PFSK-1 (cell line): Measurements from ENCODE around the gene CDC42EP2.

ENCODE experiments used
- FOXP2 ChIP-seq: optimal IDR thresholded peaks from 2 replicates; pipeline ENCODE3; 2011; ENCODE audit warnings: borderline replicate concordance, control low read depth, inconsistent platforms; ENCODE audit not compliant: insufficient read depth; ENCODE audit errors: extremely low read length, extremely low read depth
- POLR2AphosphoS5 ChIP-seq: IDR thresholded peaks from 2 replicates; pipeline ENCODE4 v1.6.1; 2012; ENCODE audit warnings: low read depth, mild to moderate bottlenecking, control low read depth, low read length, moderate library complexity
- SIN3A ChIP-seq: IDR thresholded peaks from 2 replicates; pipeline ENCODE4 v1.6.1; 2012; ENCODE audit warnings: mild to moderate bottlenecking, low read length, moderate library complexity, borderline replicate concordance; ENCODE audit not compliant: insufficient read depth
- TAF1 ChIP-seq: IDR thresholded peaks from 2 replicates; pipeline ENCODE4 v1.6.1; 2012; ENCODE audit warnings: low read length, control low read depth, borderline replicate concordance; ENCODE audit not compliant: insufficient read depth
- TF ChIP-seq, protein P1 (sequence below), 2 experiments: IDR thresholded peaks; 2 replicates each; pipeline versions ENCODE4 v1.6.1 to v1.8.0; 2011 to 2012; ENCODE audit warnings: low read depth in 2 of 2, low read length in 2 of 2, control low read depth in 1 of 2, inconsistent platforms in 1 of 2, mild to moderate bottlenecking in 1 of 2, moderate library complexity in 1 of 2; ENCODE audit not compliant: insufficient read depth in 1 of 2

CDC42EP2 gene

DNA sequence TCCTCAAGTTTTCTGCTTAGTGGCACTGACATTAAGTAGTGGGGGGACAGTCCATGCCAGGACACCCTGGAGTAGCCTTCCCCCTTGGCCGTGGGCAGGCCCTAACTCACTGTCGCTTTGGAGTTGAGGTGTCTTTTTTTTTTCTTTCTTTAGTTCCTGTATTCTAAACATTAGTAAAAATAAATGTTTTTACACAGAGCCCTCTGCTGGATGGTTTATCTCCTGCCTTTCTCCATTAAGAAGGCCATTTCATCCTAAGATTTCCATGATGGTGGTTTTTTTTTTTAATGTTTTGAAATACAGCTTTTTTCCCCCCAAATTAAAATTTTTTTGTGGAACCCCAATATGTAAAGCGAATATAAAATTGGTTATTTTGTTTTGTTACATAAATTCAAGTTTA lies 38.1 kb downstream of the CDC42EP2 start:
- TF ChIP-seq TAF1 = no peak
- TF ChIP-seq, protein P1, sequence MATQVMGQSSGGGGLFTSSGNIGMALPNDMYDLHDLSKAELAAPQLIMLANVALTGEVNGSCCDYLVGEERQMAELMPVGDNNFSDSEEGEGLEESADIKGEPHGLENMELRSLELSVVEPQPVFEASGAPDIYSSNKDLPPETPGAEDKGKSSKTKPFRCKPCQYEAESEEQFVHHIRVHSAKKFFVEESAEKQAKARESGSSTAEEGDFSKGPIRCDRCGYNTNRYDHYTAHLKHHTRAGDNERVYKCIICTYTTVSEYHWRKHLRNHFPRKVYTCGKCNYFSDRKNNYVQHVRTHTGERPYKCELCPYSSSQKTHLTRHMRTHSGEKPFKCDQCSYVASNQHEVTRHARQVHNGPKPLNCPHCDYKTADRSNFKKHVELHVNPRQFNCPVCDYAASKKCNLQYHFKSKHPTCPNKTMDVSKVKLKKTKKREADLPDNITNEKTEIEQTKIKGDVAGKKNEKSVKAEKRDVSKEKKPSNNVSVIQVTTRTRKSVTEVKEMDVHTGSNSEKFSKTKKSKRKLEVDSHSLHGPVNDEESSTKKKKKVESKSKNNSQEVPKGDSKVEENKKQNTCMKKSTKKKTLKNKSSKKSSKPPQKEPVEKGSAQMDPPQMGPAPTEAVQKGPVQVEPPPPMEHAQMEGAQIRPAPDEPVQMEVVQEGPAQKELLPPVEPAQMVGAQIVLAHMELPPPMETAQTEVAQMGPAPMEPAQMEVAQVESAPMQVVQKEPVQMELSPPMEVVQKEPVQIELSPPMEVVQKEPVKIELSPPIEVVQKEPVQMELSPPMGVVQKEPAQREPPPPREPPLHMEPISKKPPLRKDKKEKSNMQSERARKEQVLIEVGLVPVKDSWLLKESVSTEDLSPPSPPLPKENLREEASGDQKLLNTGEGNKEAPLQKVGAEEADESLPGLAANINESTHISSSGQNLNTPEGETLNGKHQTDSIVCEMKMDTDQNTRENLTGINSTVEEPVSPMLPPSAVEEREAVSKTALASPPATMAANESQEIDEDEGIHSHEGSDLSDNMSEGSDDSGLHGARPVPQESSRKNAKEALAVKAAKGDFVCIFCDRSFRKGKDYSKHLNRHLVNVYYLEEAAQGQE (IDR thresholded peaks at IDR 0.05; ENCODE audit: insufficient read depth in 1 of 2, low read depth in 2 of 2, low read length in 2 of 2) = no peak
- TF ChIP-seq POLR2AphosphoS5 = no peak
- no peak for TF ChIP-seq FOXP2

DNA sequence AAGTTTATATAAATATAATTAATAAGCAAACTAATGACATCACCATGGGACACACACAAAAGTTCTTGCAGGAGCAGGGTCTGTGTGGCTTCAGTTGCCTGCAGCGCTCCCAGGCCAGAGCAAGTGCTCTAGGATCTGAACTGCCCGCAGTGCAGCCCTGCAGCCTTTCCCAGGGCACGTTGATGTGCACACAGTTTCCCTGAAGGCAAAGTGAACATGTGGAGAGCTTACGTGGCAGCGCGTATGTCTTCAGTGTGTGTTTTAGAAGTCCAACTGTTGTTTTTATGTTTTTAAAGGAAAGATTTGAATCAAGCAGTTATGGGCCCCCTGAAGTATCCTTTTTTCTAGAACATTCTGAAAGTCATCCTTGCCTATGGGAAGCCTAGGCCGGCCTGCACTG lies 38.7 kb downstream of the CDC42EP2 start:
- TF ChIP-seq SIN3A = no peak
- no peak for TF ChIP-seq FOXP2
- no peak for TF ChIP-seq TAF1
- TF ChIP-seq, protein P1 (IDR thresholded peaks at IDR 0.05; ENCODE audit: insufficient read depth in 1 of 2, low read depth in 2 of 2, low read length in 2 of 2) = no peak
- no peak for TF ChIP-seq POLR2AphosphoS5

DNA sequence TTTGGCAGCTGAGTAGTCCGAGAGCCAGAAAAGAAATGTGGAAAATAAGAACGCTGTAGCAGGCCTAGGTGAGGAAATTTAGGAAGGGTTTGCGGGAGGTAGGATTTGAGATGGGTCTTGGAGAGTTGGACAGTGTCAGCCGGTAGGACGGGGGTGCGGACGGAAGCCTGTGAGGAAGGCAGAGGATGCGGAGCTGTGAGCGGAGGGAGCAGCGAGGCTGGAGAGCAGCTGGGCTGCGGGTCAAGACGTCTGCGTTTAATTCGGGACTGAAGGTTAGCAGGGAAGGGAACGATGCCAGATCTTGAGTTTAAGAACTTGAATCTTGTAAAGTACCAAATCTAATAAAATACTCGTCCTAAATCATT lies 39.2 kb downstream of the CDC42EP2 start:
- TF ChIP-seq POLR2AphosphoS5 = 0 out of 2 replicates have a peak, but pooled peaks have one; percentile 32
- TF ChIP-seq, protein P1 (IDR thresholded peaks at IDR 0.05; ENCODE audit: insufficient read depth in 1 of 2, low read depth in 2 of 2, low read length in 2 of 2) = no peak

DNA sequence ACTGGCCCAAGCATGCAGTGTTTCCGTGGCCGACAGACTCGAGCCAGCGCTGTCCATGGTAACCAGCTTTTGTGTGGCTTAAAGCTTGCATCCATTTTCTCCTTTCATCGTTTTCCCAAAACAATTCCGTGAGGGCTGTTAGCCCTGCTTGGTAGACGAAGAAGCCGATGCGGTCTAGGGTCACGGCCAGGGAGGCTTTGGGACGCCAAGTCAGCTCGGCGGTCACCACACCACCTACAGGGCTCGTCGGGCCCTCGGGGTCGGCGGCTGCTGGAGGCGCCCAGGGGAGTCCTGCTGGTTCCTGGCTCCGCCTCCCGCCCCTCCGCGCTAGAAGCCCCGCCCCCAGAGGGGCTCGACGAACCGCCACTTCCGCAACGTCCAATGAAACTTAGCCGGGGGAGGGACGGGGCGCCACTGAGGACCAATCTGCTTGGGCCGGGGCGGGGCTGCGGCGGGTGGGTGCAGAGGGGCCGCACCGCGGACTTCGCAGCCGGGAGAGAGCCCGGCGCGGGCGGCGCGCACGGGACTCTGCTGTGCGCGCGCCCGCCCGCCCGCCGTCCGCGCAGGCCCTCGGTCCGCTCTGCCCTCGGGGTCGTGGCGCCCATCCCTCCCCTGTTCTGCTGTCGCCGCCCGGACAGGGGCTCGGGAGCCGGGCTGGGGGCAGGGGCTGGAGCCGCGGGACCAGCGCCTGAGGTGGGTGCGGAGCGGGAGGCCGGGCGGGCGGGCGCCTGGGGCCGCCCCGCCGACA lies 39.8 kb downstream of the CDC42EP2 start, which contains the start of gene TIGD3:
TIGD3 (plus strand) TSS at position 487 of the 748 bp plus-strand sequence. CDS start 1,058 bp downstream, outside the sequence.
- no peak for TF ChIP-seq TAF1
- peak; percentile 15; the same call in 1 of the 2 replicates for TF ChIP-seq POLR2AphosphoS5
- peak; percentile 94; the same call in 1 of the 2 replicates for TF ChIP-seq SIN3A
- TF ChIP-seq, protein P1 (IDR thresholded peaks at IDR 0.05; ENCODE audit: insufficient read depth in 1 of 2, low read depth in 2 of 2, low read length in 2 of 2) = peak; percentile 95 to 97
- TF ChIP-seq FOXP2 = peak; percentile 9
